Measurements from ENCODE around the gene ZDHHC12.

Gene ZDHHC12

GRCh38 chr9:128729766-128730517 is 6.0 kb upstream of the ZDHHC12 start:
- no peak for FAIRE-seq

DNA sequence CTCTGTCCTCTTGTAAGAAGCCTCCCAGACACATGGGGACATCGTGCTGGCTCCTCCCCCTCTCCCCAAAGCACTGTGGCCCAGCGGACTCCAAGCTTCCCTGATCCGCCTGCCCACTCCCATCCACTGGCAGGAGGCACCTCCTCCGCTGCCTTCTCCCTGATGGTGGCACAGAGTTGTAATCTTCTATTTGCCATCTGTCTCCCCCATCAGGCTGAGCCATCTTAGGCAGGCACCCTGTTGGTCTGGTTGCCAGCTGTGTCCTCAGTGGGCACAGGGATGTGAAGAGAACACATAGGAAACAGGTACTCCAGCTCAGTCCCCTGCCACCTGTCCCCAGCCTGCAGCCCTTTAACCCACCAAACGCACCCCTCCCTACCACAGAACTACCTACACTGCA is 5.4 kb upstream of the ZDHHC12 start:
- no peak for FAIRE-seq

- FAIRE-seq, result no peak
Observed at GRCh38 chr9:128728298-128728697, 4.4 kb upstream of the ZDHHC12 start.

DNA sequence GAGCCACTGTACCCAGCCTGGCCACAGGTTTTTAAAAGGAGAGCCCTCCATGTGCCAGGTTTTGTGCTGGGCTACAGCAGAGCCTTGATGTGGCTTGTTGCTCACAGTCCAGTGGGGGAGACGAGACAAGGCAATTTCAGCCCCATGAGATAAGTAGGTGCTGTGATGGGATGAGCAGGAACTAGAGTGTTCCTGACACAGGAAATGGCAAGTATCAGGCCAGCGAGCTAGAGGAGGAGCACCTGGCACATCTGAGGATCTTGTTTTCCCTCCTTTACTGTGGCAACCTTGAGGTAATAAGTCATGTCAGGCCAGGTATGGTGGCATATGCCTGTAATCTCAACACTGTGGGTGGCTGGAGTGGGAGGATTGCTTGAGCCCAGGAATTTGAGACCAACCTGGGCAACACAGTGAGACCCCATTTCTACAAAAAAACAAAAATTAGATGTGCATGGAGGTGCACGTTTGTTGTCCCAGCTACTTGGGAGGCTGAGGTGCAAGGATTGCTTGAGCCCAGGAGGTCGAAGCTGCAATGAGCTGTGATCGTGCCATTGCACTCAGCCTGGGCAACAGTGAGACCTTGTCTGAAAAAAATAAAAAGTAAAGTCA is 3.8 kb upstream of the ZDHHC12 start:
- no peak for FAIRE-seq

DNA sequence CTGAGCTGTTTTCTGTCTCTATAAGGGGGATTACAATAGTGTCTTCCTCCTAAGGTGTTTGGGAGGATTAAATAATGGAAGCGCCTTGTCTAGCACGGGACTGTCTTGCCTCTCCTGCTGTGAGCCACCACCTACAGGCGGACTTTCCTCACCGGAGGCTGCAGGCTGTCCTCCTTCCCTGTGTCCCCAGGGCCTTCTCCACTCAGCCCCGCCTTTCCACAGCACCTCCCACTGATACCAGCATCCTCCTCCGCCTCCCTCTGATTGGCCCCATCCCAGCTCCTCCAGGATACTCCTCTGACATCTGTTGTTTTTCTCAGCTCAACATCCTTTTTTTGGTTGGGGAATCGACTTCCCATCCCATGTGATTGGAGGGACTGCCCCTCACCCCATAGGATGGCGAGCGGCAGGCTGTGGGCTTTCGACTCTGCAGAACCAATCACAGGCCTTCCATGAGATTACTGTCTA is 851 bp upstream of the ZDHHC12 start:
- no peak for FAIRE-seq

GRCh38 chr9:128723352-128723865 is 518 bp downstream of the ZDHHC12 start:
- no peak for FAIRE-seq

DNA sequence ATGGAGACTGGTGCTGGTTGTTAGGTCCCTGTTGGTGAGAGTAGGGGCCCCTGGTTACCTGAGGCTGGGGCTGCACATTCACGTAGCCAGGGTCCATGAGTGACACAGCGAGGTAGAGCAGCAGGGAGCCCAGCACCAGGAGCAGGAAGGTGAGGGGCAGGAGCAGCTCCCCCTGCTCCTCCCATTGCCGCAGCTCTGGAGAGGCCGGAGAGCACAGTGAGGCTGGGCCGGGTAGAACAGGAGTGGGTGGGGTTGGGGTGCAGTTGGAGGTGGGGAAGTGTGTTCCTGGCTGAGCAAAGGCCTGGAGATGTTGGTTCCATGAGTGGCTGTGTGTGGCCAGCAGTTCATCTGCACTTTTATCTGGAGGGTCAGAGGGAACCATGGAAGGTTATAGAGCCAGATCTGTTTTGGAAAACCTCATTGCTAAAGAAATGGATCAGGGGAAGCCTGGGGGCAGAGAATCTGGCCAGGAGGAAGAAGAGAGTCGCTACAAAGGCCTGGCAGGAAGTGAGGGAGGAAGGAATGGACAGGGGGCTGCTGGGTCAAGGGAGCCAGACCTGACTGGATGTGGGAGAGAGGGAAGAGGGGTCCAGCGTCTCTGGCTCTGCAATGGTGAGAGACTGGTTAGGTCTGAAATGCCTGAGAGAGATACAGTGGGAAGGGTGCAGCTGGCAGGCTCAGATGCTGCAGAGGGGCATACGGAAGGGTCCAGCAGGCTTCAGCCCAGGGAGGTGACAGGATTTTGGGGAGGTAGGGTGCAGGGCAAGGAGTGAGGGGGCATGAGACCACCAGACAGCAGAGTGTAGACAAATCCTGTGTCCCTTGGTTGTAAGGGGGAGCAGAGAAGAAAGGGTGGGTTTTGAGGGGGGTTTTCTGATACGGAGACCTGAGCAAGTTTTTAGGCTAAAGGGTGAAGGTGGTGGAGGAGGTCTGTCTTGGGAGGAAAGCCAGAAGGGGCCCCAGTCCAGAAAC is 1.3 kb downstream of the ZDHHC12 start:
- no peak for FAIRE-seq

DNA sequence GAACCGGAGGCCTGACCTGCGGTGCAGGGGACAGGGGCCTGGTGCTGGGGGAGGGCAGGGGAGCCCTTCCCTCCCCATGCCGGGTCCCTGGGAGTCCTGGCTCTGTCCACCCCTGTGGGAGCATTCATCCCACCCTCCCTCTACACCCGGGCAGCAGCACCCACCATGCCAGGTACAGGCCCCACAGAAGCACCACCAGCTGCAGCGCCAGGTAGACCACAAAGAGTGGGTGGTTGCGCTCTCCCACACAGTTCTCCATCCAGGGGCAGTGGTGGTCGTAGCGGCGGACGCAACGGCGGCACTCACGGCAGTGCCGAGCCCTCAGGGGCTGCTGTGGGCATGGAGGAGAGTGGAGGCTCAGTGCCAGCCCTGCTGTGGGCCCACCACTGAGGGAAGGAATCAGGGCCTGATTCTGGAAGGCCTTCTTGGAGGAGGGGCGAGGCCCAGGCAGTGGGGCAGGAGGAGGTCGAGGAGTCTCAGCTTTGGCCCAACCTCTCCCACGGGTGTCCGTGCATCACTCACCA is 2.4 kb downstream of the ZDHHC12 start:
- FAIRE-seq, result no peak

DNA sequence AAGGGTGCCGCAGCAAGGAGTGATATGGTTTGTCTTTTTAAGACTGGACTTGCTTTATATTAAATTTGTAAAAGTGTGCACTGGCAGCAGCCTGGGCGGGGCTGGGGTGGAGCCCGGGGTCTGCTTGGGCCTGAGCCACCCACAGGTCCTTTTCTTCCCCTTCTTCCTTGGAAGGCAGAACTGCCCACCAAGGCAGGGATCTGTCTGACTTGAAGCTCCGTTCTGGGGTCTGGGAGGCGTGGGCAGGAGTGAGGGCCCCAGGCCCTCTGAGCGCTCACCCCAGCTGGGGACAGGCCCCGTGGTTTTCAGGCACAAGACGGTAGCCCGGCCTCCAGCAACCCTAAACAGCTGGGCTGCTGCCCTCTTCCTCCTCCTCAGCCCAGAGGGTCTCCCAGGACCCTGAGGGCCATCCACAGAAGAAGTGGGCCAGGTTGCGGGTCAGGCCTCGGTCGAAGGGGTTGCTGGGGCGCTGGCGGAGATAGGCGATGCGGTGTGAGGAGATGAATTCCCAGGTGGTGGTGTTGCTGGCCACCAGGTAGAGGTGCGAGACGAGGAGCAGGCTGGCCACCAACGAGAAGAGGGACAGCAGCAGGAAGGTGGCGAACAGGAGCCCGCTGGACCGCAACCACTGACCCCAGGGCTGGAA is 3.0 kb downstream of the ZDHHC12 start:
- no peak for FAIRE-seq

DNA sequence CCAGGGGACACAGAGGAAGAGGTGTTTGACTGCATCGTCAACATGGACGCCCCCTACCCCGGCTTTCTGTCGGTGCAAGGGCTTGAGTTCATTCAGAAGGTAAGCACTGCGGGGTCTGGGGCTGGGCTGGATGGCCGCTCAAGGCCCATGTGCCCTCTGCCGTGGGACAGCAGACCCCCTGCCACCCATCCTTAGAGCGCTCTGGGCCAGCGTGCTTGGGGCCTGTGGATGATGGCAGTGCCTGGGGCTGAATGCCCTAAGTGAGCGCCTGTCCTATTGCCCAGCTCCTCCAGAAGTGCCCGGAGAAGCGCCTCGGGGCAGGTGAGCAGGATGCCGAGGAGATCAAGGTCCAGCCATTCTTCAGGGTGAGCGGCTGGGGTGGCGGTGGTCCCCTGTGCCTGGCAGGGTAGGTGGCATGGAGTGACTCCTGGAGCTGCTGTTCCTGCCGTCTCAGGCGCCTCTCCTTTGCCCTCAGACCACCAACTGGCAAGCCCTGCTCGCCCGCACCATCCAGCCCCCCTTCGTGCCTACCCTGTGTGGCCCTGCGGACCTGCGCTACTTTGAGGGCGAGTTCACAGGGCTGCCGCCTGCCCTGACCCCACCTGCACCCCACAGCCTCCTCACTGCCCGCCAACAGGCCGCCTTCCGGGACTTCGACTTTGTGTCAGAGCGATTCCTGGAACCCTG is 3.9 kb downstream of the ZDHHC12 start:
- no peak for FAIRE-seq

- FAIRE-seq, result no peak
Observed at GRCh38 chr9:128718475-128718874, 5.5 kb downstream of the ZDHHC12 start.

- FAIRE-seq, result no peak
Observed at GRCh38 chr9:128718047-128718446, 5.9 kb downstream of the ZDHHC12 start.

DNA sequence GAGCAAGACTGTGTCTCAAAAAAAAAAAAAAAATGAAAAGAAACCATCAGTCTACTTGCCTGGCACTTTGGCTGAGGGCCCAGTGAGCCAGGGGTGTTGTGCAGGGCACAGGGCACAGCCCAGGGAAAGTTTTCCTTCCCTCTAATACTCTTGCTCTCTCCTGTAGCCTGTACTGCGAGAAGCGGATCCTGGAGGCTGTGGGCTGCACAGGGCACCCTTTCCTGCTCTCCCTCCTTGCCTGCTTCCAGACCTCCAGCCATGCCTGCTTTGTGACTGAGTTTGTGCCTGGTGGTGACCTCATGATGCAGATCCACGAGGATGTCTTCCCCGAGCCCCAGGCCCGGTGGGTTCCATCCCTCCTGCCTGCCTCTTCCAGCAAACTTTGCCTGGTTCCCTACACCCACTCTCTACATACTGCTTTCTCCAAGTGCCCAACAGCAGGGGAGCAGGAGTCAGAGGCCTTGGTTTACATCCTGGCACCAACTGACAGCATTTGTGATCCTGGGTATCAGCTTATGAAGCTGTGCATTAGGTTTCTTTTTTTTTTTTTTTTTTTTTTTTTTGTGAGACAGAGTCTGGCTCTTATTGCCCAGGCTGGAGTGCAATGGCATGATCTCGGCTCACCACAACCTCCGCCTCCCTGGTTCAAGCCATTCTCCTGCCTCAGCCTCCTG is 7.2 kb downstream of the ZDHHC12 start:
- FAIRE-seq, result no peak

- FAIRE-seq, result no peak
Observed at GRCh38 chr9:128715436-128715750, 8.5 kb downstream of the ZDHHC12 start.

GRCh38 chr9:128714586-128715435 is 9.1 kb downstream of the ZDHHC12 start:
- FAIRE-seq, result no peak

DNA sequence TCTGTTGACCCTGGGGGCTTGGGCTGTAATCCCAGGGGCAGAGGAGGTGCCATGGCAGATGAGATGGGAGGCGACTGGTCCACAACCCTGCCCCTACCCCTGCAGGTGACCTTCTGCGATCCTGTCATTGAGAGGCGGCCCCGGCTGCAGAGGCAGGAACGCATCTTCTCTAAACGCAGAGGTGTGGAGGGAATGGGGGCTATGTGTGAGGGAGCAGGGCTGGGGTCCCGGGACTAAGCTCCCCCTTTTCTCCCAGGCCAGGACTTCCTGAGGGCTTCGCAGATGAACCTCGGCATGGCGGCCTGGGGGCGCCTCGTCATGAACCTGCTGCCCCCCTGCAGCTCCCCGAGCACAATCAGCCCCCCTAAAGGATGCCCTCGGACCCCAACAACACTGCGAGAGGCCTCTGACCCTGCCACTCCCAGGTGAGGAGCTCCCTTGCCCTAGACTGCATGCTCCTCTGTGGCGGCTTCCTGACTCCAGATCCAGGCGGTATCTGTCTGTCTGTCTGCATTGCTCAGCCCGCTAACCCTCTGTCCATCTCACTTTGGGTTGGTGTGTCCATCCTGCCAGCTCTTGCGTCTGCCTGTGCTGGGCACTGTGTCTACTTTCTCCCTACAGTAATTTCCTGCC is 9.9 kb downstream of the ZDHHC12 start:
- FAIRE-seq, result no peak

DNA sequence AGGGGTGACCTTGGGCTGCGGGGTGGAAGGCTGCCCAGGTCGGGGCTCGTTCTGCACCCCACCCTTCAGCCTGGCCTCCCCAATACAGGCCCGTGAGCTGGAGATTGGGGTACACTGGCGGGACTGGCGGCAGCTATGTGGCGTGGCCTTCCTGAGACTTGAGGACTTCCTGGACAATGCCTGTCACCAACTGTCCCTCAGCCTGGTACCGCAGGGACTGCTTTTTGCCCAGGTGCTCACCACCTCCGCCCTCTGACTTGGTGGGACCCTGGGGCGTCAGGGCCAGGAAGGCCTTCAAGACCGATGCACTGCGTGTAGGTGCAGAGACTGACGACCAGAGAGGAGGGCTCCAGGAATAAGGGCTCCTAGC is 10.5 kb downstream of the ZDHHC12 start:
- no peak for FAIRE-seq

DNA sequence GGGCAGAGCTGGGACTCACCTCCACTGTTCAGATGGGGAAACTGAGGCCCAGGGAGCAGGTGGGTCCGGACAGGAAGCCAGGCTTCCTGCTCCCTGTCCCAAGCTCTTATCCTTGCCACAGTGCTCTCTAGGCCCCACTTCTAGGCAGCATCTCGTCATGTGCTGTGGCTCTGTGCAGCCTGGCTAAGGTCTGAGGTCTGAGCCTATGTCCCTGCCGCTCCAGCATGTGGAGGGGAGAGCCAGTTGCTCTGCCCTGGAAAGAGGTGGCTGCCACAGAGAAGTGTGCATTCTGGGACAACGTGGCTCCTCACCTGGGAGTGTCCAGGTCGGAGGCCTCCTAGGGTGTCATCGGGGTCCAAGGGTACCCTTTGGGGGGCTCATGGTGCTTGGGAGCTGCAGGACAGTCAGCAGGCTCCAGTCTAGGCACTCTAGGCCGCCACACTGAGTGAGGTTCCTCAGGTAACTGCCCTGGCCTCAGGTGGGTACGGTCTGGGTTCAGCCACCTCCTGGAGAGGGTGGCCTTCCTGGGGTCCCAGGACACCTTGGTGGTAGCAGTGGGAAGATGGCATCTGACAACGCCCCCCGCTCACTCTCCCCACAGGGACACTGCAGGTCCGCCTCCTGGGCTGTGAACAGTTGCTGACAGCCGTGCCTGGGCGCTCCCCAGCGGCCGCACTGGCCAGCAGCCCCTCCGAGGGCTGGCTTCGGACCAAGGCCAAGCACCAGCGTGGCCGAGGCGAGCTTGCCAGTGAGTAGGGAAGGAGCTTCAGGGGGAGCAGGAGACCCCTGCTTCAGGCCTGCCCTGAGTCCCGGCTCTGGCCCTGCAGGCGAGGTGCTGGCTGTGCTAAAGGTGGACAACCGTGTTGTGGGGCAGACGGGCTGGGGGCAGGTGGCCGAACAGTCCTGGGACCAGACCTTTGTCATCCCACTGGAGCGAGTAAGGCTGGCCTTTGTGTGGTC is 11.2 kb downstream of the ZDHHC12 start:
- FAIRE-seq, result no peak

DNA sequence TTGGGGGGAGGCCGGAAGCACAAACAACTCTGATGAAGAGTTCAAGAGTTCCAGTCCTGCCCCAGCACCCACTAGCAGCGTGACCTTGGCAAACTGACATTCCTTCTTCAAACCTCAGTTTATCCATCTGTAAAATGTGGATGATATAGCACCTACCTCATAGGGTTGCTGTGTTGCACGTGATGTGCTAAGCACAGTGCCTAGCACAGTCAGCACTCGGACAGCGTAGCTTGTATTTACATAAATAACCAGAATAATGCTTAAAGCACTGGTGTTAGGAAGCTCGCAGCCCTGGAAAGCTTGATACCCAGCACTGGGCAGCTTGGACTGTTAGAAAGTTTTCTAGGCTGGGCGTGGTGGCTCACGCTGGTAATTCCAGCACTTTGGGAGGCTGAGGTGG is 16.5 kb downstream of the ZDHHC12 start:
- FAIRE-seq, result no peak
